RWPE1 (cell line): ENCODE results near the gene EPHB1.

Source experiments
- CTCF ChIA-PET: fragments of 350-600 bp; sonication (Branson Sonifier 250); formaldehyde crosslinking; extraction: SDS; loops from one replicate; lab custom pipeline; 2021; lab: Yijun Ruan, JAX
- POLR2A ChIA-PET: fragments of 400-600 bp; formaldehyde crosslinking; extraction: SDS; loops from one replicate; lab custom pipeline; 2020; ENCODE audit warnings: antibody characterized with exemption; ENCODE audit not compliant: low non-redundant PET; lab: Yijun Ruan, JAX
- DNase-seq: peaks from one replicate; pipeline ENCODE4 v3.0.0; 2012; ENCODE audit warnings: low spot score
- H3K27ac ChIP-seq: fragments of 450-650 bp; 2 replicates; pipeline ENCODE4 v1.5.1; 2017
- CTCF ChIP-seq: fragments of 450-650 bp; conservative IDR thresholded peaks from 2 replicates; pipeline ENCODE4 v1.5.1; 2017; ENCODE audit warnings: low read depth, mild to moderate bottlenecking

The EPHB1 gene

GRCh38 chr3:135271177-135272025, 476.3 kb downstream of the EPHB1 start:
- no peak for DNase-seq
- no peak for TF ChIP-seq CTCF
- CTCF ChIA-PET: no interaction called here
- no peak overlapping the region for H3K27ac ChIP-seq
- POLR2A ChIA-PET: no interaction called here

- ChIA-PET POLR2A (no interaction called here), CTCF (no interaction called here)
- no peak for TF ChIP-seq CTCF
- H3K27ac ChIP-seq: no peak overlapping the region
- DNase-seq: no peak
These were observed 477.1 kb downstream of the EPHB1 start for GRCh38 chr3:135272026-135272669.

GRCh38 chr3:135292162-135292561, 497.1 kb downstream of the EPHB1 start:
- POLR2A ChIA-PET: no interaction called here
- no peak overlapping the region for H3K27ac ChIP-seq
- TF ChIP-seq CTCF: no peak
- CTCF ChIA-PET: interaction anchor here (0.6 kb wide), 2 partner anchors 156 to 501 kb away, joined by 4 to 5 read pairs; no protein-coding TSS in a partner anchor
- no peak for DNase-seq

GRCh38 chr3:135301670-135302069, 506.6 kb downstream of the EPHB1 start:
- POLR2A ChIA-PET: no interaction called here
- CTCF ChIA-PET: no interaction called here
- no peak for TF ChIP-seq CTCF
- H3K27ac ChIP-seq: no peak overlapping the region
- DNase-seq: no peak

- POLR2A ChIA-PET: no interaction called here
- CTCF ChIA-PET: no interaction called here
- no peak for DNase-seq
- no peak overlapping the region for H3K27ac ChIP-seq
- TF ChIP-seq CTCF: no peak
These were observed 509.3 kb downstream of the EPHB1 start for GRCh38 chr3:135304378-135304777.
